GM12801 (cell line): ENCODE measurements around the gene VAV3.

Experiments used
- CTCF ChIP-seq: IDR thresholded peaks from one replicate; pipeline ENCODE4 v1.5.1; 2011; ENCODE audit warnings: control low read depth; ENCODE audit not compliant: insufficient read length; ENCODE audit errors: extremely low read depth

Gene VAV3

GRCh38 chr1:107623431-107623830 is 341.5 kb downstream of the VAV3 start:
- TF ChIP-seq CTCF: no peak

GRCh38 chr1:107622966-107623365 is 342.0 kb downstream of the VAV3 start:
- TF ChIP-seq CTCF: no peak

- TF ChIP-seq CTCF: no peak
Measured at GRCh38 chr1:107622535-107622934, 342.4 kb downstream of the VAV3 start.

- TF ChIP-seq CTCF: no peak
Measured at GRCh38 chr1:107620753-107621152, 344.2 kb downstream of the VAV3 start.

- TF ChIP-seq CTCF: no peak
Measured at GRCh38 chr1:107618539-107618938, 346.4 kb downstream of the VAV3 start.

- TF ChIP-seq CTCF: no peak
Measured at GRCh38 chr1:107617921-107618320, 347.1 kb downstream of the VAV3 start.

GRCh38 chr1:107617456-107617855 is 347.5 kb downstream of the VAV3 start:
- TF ChIP-seq CTCF: no peak

- no peak for TF ChIP-seq CTCF
Measured at GRCh38 chr1:107609808-107610207, 355.2 kb downstream of the VAV3 start.
